ENCODE results near the gene MTFR2.

Gene MTFR2

DNA sequence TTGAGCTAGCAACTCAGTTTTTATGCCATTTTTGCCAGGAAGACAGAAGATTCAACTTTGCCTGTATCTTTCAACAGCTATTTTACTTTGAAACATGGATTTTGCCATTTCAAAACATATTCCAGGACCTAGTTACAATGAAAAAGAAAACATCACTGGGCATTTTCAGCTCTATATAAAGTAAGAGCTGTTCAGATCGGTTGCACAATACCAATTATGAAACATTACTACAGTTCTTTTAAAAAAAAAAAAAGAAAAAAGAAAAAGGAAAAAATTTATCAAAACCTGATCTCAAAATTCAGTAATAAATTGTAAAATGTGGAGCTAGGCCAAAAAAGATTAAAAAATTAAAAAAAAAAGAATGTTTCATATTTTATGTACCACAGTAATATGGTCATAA, 24.0 kb upstream of the MTFR2 start:
- Histone ChIP-seq H3K9me3 (ENCODE audit: control insufficient read depth in 5 of 5, low read length in 5 of 5) (no peaks in the 10 kb centered on the region), H3K4me3 (ENCODE audit: low read depth in 1 of 5, low read length in 5 of 5) (no peak overlapping the region), H3K9ac (ENCODE audit: low read length in 5 of 5) (peak overlapping the region in 1 of 5 donors; percentile 41), H3K27ac (ENCODE audit: low read depth, low read length) (peak overlapping the region; percentile 26), H3K27me3 (ENCODE audit: control insufficient read depth in 5 of 5, insufficient read depth in 4 of 5, low read length in 5 of 5) (no peaks in the 10 kb centered on the region), H3K36me3 (ENCODE audit: control insufficient read depth in 5 of 5, insufficient read depth in 5 of 5, low read length in 5 of 5) (peaks cover 51 to 76% (median 69%) of the 10 kb centered on the region in 5 donors), H3K4me1 (ENCODE audit: control insufficient read depth in 5 of 5, insufficient read depth in 5 of 5, low read length in 5 of 5) (peaks cover 0 to 9% (median 4%) of the 10 kb centered on the region in 5 donors)

DNA sequence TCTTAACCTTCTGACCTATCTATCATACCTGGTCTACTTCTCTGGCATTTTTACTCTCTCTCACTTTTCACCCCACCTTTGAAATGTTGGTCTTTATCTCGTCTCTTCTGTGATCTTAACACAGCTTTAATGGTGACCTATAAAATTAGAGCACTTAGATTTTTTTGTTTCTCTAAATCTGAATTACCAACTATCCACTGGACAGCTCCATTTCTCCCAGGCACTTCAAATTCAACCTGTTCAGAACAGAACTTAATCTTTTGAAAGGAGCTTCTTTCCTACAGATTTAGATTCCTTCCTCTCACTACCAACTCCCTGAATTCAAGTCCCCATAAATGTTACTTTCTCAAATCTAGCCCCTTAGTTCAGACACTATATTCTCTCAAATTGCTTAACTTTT, 15.0 kb upstream of the MTFR2 start:
- H3K36me3 ChIP-seq (ENCODE audit: control insufficient read depth in 5 of 5, insufficient read depth in 5 of 5, low read length in 5 of 5), result peaks cover 67 to 94% (median 92%) of the 10 kb centered on the region in 5 donors
- H3K4me1 ChIP-seq (ENCODE audit: control insufficient read depth in 5 of 5, insufficient read depth in 5 of 5, low read length in 5 of 5), result no peaks in the 10 kb centered on the region
- H3K27ac ChIP-seq (ENCODE audit: low read depth, low read length), result no peak overlapping the region
- no peak overlapping the region for H3K9ac ChIP-seq (ENCODE audit: low read length in 5 of 5)
- no peaks in the 10 kb centered on the region for H3K9me3 ChIP-seq (ENCODE audit: control insufficient read depth in 5 of 5, low read length in 5 of 5)
- H3K27me3 ChIP-seq (ENCODE audit: control insufficient read depth in 5 of 5, insufficient read depth in 4 of 5, low read length in 5 of 5), result no peaks in the 10 kb centered on the region
- H3K4me3 ChIP-seq (ENCODE audit: low read depth in 1 of 5, low read length in 5 of 5), result no peak overlapping the region

DNA sequence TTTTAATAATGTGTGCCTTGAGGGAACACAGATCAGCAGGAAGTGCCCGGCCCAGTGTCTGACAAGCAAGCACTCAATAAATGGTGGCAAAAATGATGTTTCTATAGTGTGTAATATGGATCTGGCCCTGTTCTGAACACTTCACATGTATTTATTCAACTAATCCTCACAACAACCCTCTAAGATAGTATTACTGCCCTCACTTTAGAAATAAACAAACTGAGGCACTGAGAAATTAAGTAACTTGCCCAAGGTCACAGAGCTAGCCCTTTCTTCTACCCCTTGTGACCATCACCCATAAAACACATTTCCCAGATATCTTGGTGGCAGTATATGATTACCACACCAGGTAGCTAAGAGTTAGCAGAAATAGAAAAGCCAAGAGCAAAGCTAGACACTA, 12.8 kb upstream of the MTFR2 start:
- no peaks in the 10 kb centered on the region for H3K9me3 ChIP-seq (ENCODE audit: control insufficient read depth in 5 of 5, low read length in 5 of 5)
- no peak overlapping the region for H3K4me3 ChIP-seq (ENCODE audit: low read depth in 1 of 5, low read length in 5 of 5)
- no peaks in the 10 kb centered on the region for H3K27me3 ChIP-seq (ENCODE audit: control insufficient read depth in 5 of 5, insufficient read depth in 4 of 5, low read length in 5 of 5)
- no peak overlapping the region for H3K9ac ChIP-seq (ENCODE audit: low read length in 5 of 5)
- no peak overlapping the region for H3K27ac ChIP-seq (ENCODE audit: low read depth, low read length)
- H3K36me3 ChIP-seq (ENCODE audit: control insufficient read depth in 5 of 5, insufficient read depth in 5 of 5, low read length in 5 of 5), result peaks cover 68 to 94% (median 90%) of the 10 kb centered on the region in 5 donors
- no peaks in the 10 kb centered on the region for H3K4me1 ChIP-seq (ENCODE audit: control insufficient read depth in 5 of 5, insufficient read depth in 5 of 5, low read length in 5 of 5)

DNA sequence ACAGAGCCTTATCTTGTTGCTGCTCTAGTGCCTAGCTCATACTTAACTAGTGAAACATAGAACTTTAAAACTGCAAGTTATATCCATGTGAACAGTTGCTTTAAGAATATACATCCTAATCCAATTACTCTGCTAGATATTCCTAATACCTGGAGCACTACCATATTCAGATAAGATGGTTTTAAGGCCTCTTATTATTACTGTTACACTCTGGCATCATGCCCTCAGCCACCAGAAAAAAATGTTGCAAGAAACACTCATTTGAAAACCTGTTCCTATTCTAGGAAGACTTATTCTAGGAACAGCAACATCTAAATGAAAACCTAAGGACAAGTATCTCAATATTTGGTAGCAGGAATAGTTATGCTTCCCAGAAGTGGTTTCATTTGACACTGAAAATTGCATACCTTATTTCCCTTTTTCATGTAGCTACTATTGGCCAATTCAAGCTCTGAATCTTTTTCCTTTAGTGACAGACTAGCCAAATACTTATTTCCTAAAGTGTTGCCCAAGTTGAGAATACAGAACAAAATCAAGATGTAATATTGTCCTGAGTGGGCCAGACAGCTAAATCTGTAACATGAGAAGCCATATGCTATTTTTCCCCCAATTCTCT, 4.8 kb upstream of the MTFR2 start:
- H3K27me3 ChIP-seq (ENCODE audit: control insufficient read depth in 5 of 5, insufficient read depth in 4 of 5, low read length in 5 of 5), result no peaks in the 10 kb centered on the region
- H3K36me3 ChIP-seq (ENCODE audit: control insufficient read depth in 5 of 5, insufficient read depth in 5 of 5, low read length in 5 of 5), result peaks cover 20 to 41% (median 27%) of the 10 kb centered on the region in 5 donors
- no peak overlapping the region for H3K27ac ChIP-seq (ENCODE audit: low read depth, low read length)
- H3K9me3 ChIP-seq (ENCODE audit: control insufficient read depth in 5 of 5, low read length in 5 of 5), result no peaks in the 10 kb centered on the region
- H3K4me3 ChIP-seq (ENCODE audit: low read depth in 1 of 5, low read length in 5 of 5), result no peak overlapping the region
- no peak overlapping the region for H3K9ac ChIP-seq (ENCODE audit: low read length in 5 of 5)
- peaks cover 0 to 17% (median 11%) of the 10 kb centered on the region in 5 donors for H3K4me1 ChIP-seq (ENCODE audit: control insufficient read depth in 5 of 5, insufficient read depth in 5 of 5, low read length in 5 of 5)

GRCh38 chr6:136253734-136254133, 3.6 kb upstream of the MTFR2 start:
- H3K9me3 ChIP-seq (ENCODE audit: control insufficient read depth in 5 of 5, low read length in 5 of 5), result no peaks in the 10 kb centered on the region
- H3K36me3 ChIP-seq (ENCODE audit: control insufficient read depth in 5 of 5, insufficient read depth in 5 of 5, low read length in 5 of 5), result peaks cover 16 to 30% (median 18%) of the 10 kb centered on the region in 5 donors

DNA sequence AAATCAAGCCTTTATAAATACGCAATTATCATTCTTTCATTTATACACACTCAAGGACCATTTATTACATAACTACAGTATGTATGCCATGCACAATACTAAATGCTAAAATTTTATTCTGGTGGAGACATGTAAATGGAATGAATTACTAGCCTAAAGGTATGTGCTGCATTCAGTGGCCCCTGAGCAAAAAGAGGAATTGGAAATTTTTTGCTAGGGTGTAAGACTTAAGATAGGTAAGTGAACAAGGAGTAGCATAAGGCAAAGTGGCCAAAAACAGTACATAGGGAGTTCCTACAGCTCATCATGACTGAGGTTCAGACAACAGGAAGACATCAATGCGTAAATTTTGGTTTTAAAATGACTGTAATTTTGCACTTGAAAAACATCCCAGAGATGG, 2.3 kb upstream of the MTFR2 start:
- Histone ChIP-seq H3K36me3 (ENCODE audit: control insufficient read depth in 5 of 5, insufficient read depth in 5 of 5, low read length in 5 of 5) (peaks cover 5 to 17% (median 5%) of the 10 kb centered on the region in 5 donors), H3K27ac (ENCODE audit: low read depth, low read length) (no peak overlapping the region), H3K4me1 (ENCODE audit: control insufficient read depth in 5 of 5, insufficient read depth in 5 of 5, low read length in 5 of 5) (peaks cover 3 to 23% (median 18%) of the 10 kb centered on the region in 5 donors), H3K27me3 (ENCODE audit: control insufficient read depth in 5 of 5, insufficient read depth in 4 of 5, low read length in 5 of 5) (no peaks in the 10 kb centered on the region), H3K4me3 (ENCODE audit: low read depth in 1 of 5, low read length in 5 of 5) (no peak overlapping the region), H3K9me3 (ENCODE audit: control insufficient read depth in 5 of 5, low read length in 5 of 5) (no peaks in the 10 kb centered on the region), H3K9ac (ENCODE audit: low read length in 5 of 5) (no peak overlapping the region)

More at GRCh38 chr6:136253734-136254133, 3.6 kb upstream of the MTFR2 start:
- Histone ChIP-seq H3K27ac (ENCODE audit: low read depth, low read length) (no peak overlapping the region), H3K27me3 (ENCODE audit: control insufficient read depth in 5 of 5, insufficient read depth in 4 of 5, low read length in 5 of 5) (no peaks in the 10 kb centered on the region), H3K9ac (ENCODE audit: low read length in 5 of 5) (no peak overlapping the region), H3K4me1 (ENCODE audit: control insufficient read depth in 5 of 5, insufficient read depth in 5 of 5, low read length in 5 of 5) (peaks cover 3 to 23% (median 18%) of the 10 kb centered on the region in 5 donors), H3K4me3 (ENCODE audit: low read depth in 1 of 5, low read length in 5 of 5) (no peak overlapping the region)

- Histone ChIP-seq H3K27me3 (ENCODE audit: control insufficient read depth in 5 of 5, insufficient read depth in 4 of 5, low read length in 5 of 5) (no peaks in the 10 kb centered on the region), H3K9ac (ENCODE audit: low read length in 5 of 5) (no peak overlapping the region), H3K36me3 (ENCODE audit: control insufficient read depth in 5 of 5, insufficient read depth in 5 of 5, low read length in 5 of 5) (peaks cover 0 to 8% (median 0%) of the 10 kb centered on the region in 5 donors), H3K4me1 (ENCODE audit: control insufficient read depth in 5 of 5, insufficient read depth in 5 of 5, low read length in 5 of 5) (peaks cover 3 to 23% (median 18%) of the 10 kb centered on the region in 5 donors), H3K9me3 (ENCODE audit: control insufficient read depth in 5 of 5, low read length in 5 of 5) (no peaks in the 10 kb centered on the region), H3K27ac (ENCODE audit: low read depth, low read length) (no peak overlapping the region), H3K4me3 (ENCODE audit: low read depth in 1 of 5, low read length in 5 of 5) (peak overlapping the region in 1 of 5 donors; percentile 97)
Observed at GRCh38 chr6:136251394-136251793, 1.3 kb upstream of the MTFR2 start.

- H3K4me1 ChIP-seq (ENCODE audit: control insufficient read depth in 5 of 5, insufficient read depth in 5 of 5, low read length in 5 of 5), result peaks cover 3 to 23% (median 18%) of the 10 kb centered on the region in 5 donors
- H3K27ac ChIP-seq (ENCODE audit: low read depth, low read length), result no peak overlapping the region
- H3K36me3 ChIP-seq (ENCODE audit: control insufficient read depth in 5 of 5, insufficient read depth in 5 of 5, low read length in 5 of 5), result peaks cover 0 to 8% (median 0%) of the 10 kb centered on the region in 5 donors
- H3K4me3 ChIP-seq (ENCODE audit: low read depth in 1 of 5, low read length in 5 of 5), result peak overlapping the region; percentile 90 to 98 (median 91)
- peak overlapping the region; percentile 37 to 71 (median 70) for H3K9ac ChIP-seq (ENCODE audit: low read length in 5 of 5)
- H3K9me3 ChIP-seq (ENCODE audit: control insufficient read depth in 5 of 5, low read length in 5 of 5), result no peaks in the 10 kb centered on the region
- no peaks in the 10 kb centered on the region for H3K27me3 ChIP-seq (ENCODE audit: control insufficient read depth in 5 of 5, insufficient read depth in 4 of 5, low read length in 5 of 5)
Observed at GRCh38 chr6:136250686-136251008, 536 bp upstream of the MTFR2 start.

GRCh38 chr6:136249336-136249735, 775 bp downstream of the MTFR2 start:
- Histone ChIP-seq H3K4me3 (ENCODE audit: low read depth in 1 of 5, low read length in 5 of 5) (peak overlapping the region; percentile 90 to 98 (median 91)), H3K9ac (ENCODE audit: low read length in 5 of 5) (no peak overlapping the region), H3K4me1 (ENCODE audit: control insufficient read depth in 5 of 5, insufficient read depth in 5 of 5, low read length in 5 of 5) (peaks cover 3 to 20% (median 18%) of the 10 kb centered on the region in 5 donors), H3K27ac (ENCODE audit: low read depth, low read length) (no peak overlapping the region), H3K27me3 (ENCODE audit: control insufficient read depth in 5 of 5, insufficient read depth in 4 of 5, low read length in 5 of 5) (no peaks in the 10 kb centered on the region), H3K36me3 (ENCODE audit: control insufficient read depth in 5 of 5, insufficient read depth in 5 of 5, low read length in 5 of 5) (peaks cover 0 to 6% (median 0%) of the 10 kb centered on the region in 5 donors), H3K9me3 (ENCODE audit: control insufficient read depth in 5 of 5, low read length in 5 of 5) (no peaks in the 10 kb centered on the region)

DNA sequence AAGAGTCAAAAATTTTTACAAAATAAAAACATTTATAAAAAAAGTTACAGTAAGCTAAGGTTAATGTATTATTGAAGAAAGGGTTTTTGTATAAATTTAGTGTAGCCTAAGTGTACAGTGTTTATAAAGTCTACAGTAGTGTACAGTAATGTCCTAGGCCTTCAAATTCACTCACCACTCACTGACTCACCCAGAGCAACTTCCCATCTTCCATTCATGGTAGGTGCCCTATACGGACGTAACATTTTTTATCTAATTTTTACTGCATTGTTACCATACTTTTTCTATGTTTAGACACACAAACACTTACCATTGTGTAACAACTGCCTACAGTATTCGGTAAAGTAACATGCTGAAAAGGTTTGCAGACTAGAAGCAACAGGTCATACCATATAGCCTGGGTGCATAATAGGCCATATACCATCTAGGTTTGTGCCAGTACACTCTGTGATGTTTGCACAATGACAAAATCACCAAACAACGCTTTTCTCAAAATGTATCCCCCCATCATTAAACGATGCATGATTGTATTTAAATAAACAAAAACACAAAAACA, 6.0 kb downstream of the MTFR2 start:
- no peak overlapping the region for H3K9ac ChIP-seq (ENCODE audit: low read length in 5 of 5)
- no peaks in the 10 kb centered on the region for H3K9me3 ChIP-seq (ENCODE audit: control insufficient read depth in 5 of 5, low read length in 5 of 5)
- H3K36me3 ChIP-seq (ENCODE audit: control insufficient read depth in 5 of 5, insufficient read depth in 5 of 5, low read length in 5 of 5), result no peaks in the 10 kb centered on the region
- H3K4me1 ChIP-seq (ENCODE audit: control insufficient read depth in 5 of 5, insufficient read depth in 5 of 5, low read length in 5 of 5), result peaks cover 0 to under 1% (median 0%) of the 10 kb centered on the region in 5 donors
- no peaks in the 10 kb centered on the region for H3K27me3 ChIP-seq (ENCODE audit: control insufficient read depth in 5 of 5, insufficient read depth in 4 of 5, low read length in 5 of 5)
- H3K4me3 ChIP-seq (ENCODE audit: low read depth in 1 of 5, low read length in 5 of 5), result no peak overlapping the region
- H3K27ac ChIP-seq (ENCODE audit: low read depth, low read length), result no peak overlapping the region

All from subcutaneous abdominal adipose tissue (tissue), 5 donors.